GM19438 (cell line): ENCODE measurements around the gene FAH.
"Not testable (repeated sequence)": the region's sequence is repeated elsewhere in the genome, so short reads cannot be mapped to it uniquely, and the experiment has no call there.

Source experiments
- ATAC-seq: cut with Tn5 transposase; IDR thresholded peaks from one replicate; pipeline ENCODE4 v1.9.1; 2021; ENCODE audit warnings: low read depth; ENCODE audit not compliant: unreplicated experiment

FAH gene

GRCh38 chr15:80151148-80151547, 1.7 kb upstream of the FAH start:
- no peak for ATAC-seq

DNA sequence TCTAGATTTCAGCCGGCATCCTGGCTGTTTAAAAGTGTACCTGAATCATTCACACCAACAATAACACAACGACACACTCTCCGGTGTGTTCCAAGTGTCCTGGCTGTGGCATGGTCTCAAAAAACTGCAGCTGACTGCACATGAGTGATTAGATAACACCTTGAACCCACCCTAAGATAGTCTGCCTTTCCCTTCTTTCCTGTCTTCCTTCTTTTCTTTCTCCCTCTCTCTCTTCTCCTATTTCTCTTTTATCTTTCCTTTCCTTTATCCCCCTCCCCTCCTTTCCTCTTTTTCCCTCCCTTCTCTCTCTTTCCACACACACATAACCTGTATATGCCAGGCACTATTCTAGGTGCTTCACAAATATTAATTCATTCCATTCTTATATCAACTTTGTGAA, 1.2 kb upstream of the FAH start:
- ATAC-seq: no peak

- ATAC-seq: peak; percentile 46
These were observed 461 bp upstream of the FAH start for GRCh38 chr15:80152180-80152895.

DNA sequence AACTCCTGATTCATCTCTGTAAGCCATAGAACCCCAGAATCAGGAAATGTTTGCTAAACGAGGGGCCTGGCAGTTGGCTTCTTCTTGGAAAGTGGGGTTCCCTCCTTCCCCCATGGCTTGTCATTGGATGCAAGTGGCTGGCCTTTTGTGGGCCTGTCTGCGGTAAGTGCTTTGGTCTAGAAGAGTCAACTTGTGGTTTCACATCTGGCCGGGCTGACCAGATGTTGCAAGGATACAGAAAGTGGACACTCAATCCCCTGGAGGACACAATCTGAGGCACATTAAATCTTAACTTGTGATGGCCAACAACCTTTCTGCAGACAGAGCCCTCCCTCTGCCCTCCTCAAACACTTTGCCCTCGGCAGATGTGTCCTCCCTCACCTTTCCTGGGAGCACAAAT, 1.1 kb downstream of the FAH start:
- ATAC-seq: no peak

- no peak for ATAC-seq
These were observed 1.5 kb downstream of the FAH start for GRCh38 chr15:80154336-80154735.

GRCh38 chr15:80155001-80155377, 2.2 kb downstream of the FAH start:
- ATAC-seq: no peak

DNA sequence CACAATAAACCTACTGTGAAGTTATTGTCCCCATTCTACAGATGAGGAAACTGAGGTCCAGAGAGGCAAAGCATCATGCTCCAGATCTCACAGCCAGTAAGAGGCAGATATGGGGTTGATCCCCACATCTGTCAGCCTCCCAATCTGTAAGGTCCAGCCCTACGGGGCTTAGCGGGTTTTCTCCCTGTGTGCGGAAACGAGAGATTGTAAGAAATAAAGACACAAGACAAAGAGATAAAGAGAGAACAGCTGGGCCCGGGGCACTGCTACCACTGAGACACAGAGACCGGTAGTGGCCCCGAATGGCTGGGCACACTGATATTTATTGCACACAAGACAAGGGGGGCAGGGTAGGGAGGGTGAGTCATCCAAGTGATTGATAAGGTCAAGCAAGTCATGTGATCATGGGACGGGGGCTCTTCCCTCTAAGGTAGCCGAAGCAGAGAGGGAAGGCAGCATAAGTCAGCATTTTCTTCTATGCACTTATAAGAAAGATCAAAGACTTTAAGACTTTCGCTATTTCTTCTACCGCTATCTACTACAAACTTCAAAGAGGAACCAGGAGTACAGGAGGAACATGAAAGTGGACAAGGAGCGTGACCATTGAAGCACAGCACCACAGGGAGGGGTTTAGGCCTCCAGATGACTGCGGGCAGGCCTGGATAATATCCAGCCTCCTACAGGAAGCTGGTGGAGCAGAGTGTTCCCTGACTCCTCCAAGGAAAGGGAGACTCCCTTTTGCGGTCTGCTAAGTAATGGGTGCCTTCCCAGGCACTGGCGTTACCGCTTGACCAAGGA, 2.8 kb downstream of the FAH start:
- ATAC-seq: not testable (repeated sequence)

GRCh38 chr15:80156176-80156720, 3.4 kb downstream of the FAH start:
- ATAC-seq: no peak

DNA sequence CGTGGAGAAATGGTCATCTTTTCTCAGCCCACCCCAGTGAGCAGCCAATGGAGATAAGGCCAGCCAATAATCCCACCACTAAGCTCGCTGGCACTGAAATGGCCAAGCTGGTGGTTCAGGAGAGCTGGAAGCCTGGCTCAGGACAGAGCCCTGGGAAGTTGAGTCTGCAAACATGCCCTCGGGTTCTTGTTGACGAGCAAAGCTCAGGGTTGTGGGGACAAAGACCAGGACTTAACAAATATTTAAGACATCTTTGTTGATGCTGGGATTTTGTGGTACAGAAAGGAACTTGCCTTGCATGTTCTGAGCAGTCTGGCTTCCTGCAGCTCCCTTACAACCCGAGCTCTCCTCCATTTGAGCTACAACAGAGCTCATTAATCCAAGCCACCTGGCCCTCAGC, 4.4 kb downstream of the FAH start:
- no peak for ATAC-seq

GRCh38 chr15:80159301-80159700, 6.5 kb downstream of the FAH start:
- ATAC-seq: no peak

- ATAC-seq: no peak
These were observed 7.2 kb downstream of the FAH start for GRCh38 chr15:80159811-80160569.

GRCh38 chr15:80160570-80161156, 7.9 kb downstream of the FAH start:
- peak; percentile 81 for ATAC-seq

GRCh38 chr15:80161468-80162016, 8.7 kb downstream of the FAH start:
- ATAC-seq: no peak

DNA sequence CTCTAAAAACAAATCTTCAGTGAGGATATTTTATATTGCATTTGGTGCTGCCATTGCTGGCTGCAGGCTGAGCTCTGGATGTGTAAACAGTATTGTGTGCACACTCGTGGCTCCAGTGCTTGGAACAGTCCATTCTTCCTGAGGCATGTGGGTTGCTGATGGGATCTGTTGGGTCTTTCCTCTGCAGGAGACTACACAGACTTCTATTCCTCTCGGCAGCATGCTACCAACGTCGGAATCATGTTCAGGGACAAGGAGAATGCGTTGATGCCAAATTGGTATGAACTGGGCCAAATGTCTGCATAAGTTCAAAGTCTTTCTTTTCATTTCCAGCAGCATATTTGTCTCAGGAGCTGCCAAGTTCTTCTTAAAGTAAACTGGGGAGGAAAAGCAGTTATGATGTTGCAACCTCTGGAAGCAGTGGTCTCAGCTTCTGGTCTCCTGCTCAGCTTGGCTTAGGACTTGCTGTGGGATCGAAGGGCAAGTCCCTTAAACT, 9.3 kb downstream of the FAH start:
- no peak for ATAC-seq

- no peak for ATAC-seq
These were observed 10.4 kb downstream of the FAH start for GRCh38 chr15:80163217-80163616.

GRCh38 chr15:80163897-80164296, 11.1 kb downstream of the FAH start:
- ATAC-seq: no peak

- ATAC-seq: no peak
These were observed 15.1 kb downstream of the FAH start for GRCh38 chr15:80167936-80168335.

DNA sequence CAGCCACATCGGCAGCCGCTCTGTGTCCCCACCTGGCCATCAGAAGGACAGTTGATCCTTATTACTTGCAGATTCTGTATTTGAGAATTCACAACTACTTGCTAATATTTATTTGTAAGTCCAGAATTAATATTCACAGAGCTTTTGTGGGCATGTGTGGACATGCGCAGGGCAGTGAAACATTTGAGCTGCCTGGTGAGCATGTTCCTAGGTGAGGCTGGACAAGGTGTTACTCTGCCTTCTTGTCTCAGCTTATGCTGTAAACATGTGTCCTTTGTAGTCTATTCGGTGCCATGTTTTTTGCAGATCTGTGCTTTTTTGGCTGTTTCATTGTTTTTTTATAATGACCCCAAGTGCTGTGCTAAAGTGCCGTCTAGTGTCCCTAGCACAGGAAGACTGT, 15.6 kb downstream of the FAH start:
- ATAC-seq: no peak

DNA sequence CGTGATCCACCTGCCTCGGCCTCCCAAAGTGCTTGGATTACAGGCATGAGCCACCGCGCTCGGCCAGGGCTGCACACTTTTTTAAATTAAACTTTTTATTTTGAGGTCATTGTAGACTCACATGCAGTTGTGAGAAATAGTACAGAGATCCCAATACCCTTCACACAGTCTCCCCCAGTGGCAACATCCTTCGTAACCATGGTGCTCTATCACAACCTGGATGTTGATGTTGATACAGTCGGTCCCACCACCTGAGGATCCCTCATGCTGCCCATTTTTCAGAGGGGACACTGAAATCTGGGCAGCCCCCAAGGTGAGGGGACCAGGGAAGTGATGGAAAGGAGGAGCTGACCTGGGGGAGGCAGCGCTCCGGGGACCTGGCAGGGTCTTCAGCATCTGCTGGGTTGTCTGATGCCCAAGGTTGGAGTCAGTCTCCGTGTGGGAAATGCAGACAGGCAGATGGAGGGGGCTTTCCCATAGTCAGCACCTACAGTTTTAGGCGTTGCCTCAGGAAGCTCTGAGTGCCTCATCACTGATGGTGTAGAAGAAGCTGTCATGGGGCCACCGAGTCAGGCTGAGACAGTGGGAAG, 17.1 kb downstream of the FAH start:
- no peak for ATAC-seq

DNA sequence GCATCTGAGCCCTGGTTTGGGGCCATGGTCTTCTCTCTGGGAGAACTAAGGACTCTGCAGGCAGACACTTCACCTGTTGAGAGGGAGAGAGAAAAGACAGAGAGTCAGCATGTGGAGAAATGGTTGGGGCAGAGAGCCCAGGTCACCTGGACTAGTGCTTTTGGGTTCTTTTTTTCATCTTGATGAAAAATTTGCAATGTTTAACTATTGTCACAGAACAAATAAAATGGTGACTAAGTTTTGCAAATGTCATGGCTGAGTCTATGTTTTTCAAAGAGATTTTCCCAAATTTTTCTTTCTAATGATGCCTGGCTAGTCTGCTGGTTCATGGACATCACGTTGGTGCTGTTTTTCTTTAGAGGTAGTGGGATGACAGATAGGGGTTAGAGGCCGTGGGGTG, 17.8 kb downstream of the FAH start:
- no peak for ATAC-seq
